Type B pancreatic cell (in vitro differentiated cells): ENCODE results near the gene NMT2. TPM values are rescaled to one million over a fixed set of nuclear protein-coding genes. Genes with fewer than 3 reads are reported as not detected.

Source experiments
- DNase-seq: peaks from one replicate; pipeline ENCODE4 v3.0.0; 2021; ENCODE audit warnings: mixed read lengths; ENCODE audit not compliant: unreplicated experiment; ENCODE audit errors: extremely low spot score
- H3K27ac Mint-ChIP-seq: 2 replicates; pipeline ENCODE4 v1.8.0; 2021; ENCODE audit warnings: mild to moderate bottlenecking, mixed read lengths
- H3K27me3 Mint-ChIP-seq: 2 replicates; pipeline ENCODE4 v1.8.0; 2021; ENCODE audit warnings: mixed read lengths
- H3K36me3 Mint-ChIP-seq: 2 replicates; pipeline ENCODE4 v1.8.0; 2021; ENCODE audit warnings: mixed read lengths
- H3K4me1 Mint-ChIP-seq: one replicate; pipeline ENCODE4 v1.8.0; 2021; ENCODE audit warnings: mixed read lengths; ENCODE audit not compliant: unreplicated experiment
- H3K4me3 Mint-ChIP-seq: 2 replicates; pipeline ENCODE4 v1.8.0; 2021; ENCODE audit warnings: mild to moderate bottlenecking, mixed read lengths
- H3K9me3 Mint-ChIP-seq: 2 replicates; pipeline ENCODE4 v1.8.0; 2021; ENCODE audit warnings: mixed read lengths
- CTCF ChIP-seq: fragments of 200-600 bp; sonication (generic); conservative IDR thresholded peaks from 2 replicates; pipeline ENCODE4 v1.5.0; 2021; ENCODE audit warnings: antibody characterized with exemption, mild to moderate bottlenecking
- total RNA-seq: library from RNA; stranded (reverse); gene quantifications from 2 replicates; pipeline ENCODE4 v1.2.1, GENCODE V29; 2021; ENCODE audit warnings: low replicate concordance

NMT2 gene
- total RNA-seq, 1 donor from 2014 or later, result 23.1 TPM

GRCh38 chr10:15147594-15148392, 20.7 kb downstream of the NMT2 start:
- H3K9me3 Mint-ChIP-seq, result no peaks in the 10 kb centered on the region
- TF ChIP-seq CTCF, result no peak
- H3K4me3 Mint-ChIP-seq, result no peak overlapping the region
- H3K27ac Mint-ChIP-seq, result no peak overlapping the region
- no peaks in the 10 kb centered on the region for H3K4me1 Mint-ChIP-seq
- H3K36me3 Mint-ChIP-seq, result no peaks in the 10 kb centered on the region
- no peaks in the 10 kb centered on the region for H3K27me3 Mint-ChIP-seq
- no peak for DNase-seq

GRCh38 chr10:15146366-15146765, 22.1 kb downstream of the NMT2 start:
- Mint-ChIP-seq H3K27me3 (no peaks in the 10 kb centered on the region), H3K27ac (no peak overlapping the region), H3K4me1 (peaks cover 7% of the 10 kb centered on the region), H3K36me3 (no peaks in the 10 kb centered on the region), H3K4me3 (no peak overlapping the region), H3K9me3 (no peaks in the 10 kb centered on the region)
- no peak for TF ChIP-seq CTCF
- DNase-seq, result no peak

GRCh38 chr10:15144788-15145187, 23.7 kb downstream of the NMT2 start:
- Mint-ChIP-seq H3K27me3 (no peaks in the 10 kb centered on the region), H3K27ac (no peak overlapping the region), H3K36me3 (no peaks in the 10 kb centered on the region), H3K4me3 (no peak overlapping the region), H3K4me1 (peaks cover 12% of the 10 kb centered on the region), H3K9me3 (no peaks in the 10 kb centered on the region)
- no peak for TF ChIP-seq CTCF
- no peak for DNase-seq

GRCh38 chr10:15141136-15142054, 27.1 kb downstream of the NMT2 start:
- Mint-ChIP-seq H3K4me1 (peaks cover 12% of the 10 kb centered on the region), H3K4me3 (peak overlapping the region; percentile 5), H3K9me3 (no peaks in the 10 kb centered on the region), H3K27ac (no peak overlapping the region), H3K36me3 (peaks cover 11% of the 10 kb centered on the region), H3K27me3 (no peaks in the 10 kb centered on the region)
- DNase-seq, result no peak
- no peak for TF ChIP-seq CTCF

DNA sequence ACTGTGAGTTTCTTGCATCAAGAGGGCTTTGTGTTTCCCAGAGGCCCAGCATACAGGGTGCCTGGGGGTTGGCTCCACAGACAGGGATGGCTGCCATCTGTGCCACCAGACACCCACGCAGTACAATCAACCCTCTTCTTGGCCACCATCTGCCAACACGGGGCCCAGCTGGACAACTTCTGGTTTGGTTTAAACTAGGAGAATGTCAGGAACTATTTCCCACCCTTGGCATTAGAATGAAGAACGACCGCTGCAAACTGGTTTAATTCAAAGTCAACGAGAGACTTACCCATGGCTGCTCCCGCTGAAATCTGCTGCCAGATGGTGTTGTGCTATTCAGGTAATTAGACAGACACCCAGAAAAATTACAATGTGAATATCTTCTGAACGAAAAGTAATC, 27.8 kb downstream of the NMT2 start:
- TF ChIP-seq CTCF, result no peak
- no peak for DNase-seq
- peaks cover 11% of the 10 kb centered on the region for H3K36me3 Mint-ChIP-seq
- H3K4me3 Mint-ChIP-seq, result no peak overlapping the region
- no peaks in the 10 kb centered on the region for H3K27me3 Mint-ChIP-seq
- no peak overlapping the region for H3K27ac Mint-ChIP-seq
- H3K9me3 Mint-ChIP-seq, result no peaks in the 10 kb centered on the region
- peaks cover 12% of the 10 kb centered on the region for H3K4me1 Mint-ChIP-seq
